Measurements from ENCODE around the gene METTL9.
"Not testable (repeated sequence)": the region's sequence is repeated elsewhere in the genome, so short reads cannot be mapped to it uniquely, and the experiment has no call there.

The METTL9 gene

DNA sequence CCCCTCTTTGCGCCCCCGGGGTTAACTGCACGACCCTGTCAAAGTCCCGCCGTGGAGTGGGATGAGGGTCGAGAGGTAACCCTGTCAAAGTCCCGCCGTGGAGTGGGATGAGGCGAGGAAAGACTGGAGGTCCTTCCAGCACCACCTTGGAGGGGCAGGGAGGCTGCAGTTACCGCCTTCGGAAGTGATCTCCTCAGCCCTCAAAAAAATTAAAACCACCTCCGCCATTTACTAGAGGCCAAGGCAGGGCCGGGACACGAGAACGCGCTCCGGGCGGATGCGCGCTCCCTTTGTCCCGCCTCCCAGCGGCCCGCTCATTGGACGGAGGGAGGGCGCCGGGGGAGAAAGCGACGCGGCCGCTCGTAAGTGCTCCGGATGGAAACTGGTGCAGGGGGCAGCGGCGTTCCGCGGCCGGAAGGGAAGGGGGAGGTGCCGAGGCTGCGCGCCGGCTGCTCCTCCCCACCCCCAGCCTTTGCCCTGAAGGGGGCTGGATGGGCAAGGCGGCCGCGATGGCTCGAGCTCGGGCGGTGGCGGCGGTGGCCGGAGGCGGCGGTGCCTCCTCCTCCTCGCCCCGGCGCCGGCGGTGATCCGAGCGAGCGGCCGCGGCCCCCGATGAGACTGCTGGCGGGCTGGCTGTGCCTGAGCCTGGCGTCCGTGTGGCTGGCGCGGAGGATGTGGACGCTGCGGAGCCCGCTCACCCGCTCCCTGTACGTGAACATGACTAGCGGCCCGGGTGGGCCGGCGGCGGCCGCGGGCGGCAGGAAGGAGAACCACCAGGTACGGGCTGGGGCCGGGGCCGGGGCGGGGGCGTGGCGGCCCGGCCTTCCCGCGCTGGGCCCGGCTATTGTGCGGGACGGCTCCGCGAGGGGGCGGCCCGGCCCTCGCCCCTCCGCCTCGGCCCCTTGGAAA, at the start of gene METTL9:
Gene METTL9, plus strand, starts transcription at position 456 of the 909 bp plus-strand sequence. Its CDS starts 157 bp downstream, at position 613.
- in situ Hi-C loops (cut with MboI; ENCODE audit: low sequenced_read_pairs), result no loop called here

DNA sequence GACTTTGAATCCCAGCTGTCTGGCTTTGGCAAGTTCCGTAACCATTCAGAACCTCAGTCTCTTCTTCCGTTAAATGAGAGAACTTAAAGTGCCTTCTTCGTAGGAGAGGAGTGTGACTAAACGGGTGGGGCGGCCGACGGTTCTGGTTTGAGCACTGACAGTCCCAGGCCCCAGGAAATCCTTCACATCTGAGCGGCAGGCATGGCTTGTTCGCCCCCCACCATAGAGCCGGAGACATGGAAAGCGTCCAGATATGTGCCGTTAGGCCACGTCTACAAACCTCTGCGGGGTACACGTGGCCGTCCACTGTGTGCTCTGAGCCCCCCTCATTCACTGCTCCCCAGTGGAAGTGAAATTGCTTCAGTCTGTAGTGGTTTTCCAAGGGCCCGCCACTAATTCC, 49.4 kb upstream of the METTL9 start:
- in situ Hi-C loops (cut with MboI; ENCODE audit: low sequenced_read_pairs), result not testable (repeated sequence)

DNA sequence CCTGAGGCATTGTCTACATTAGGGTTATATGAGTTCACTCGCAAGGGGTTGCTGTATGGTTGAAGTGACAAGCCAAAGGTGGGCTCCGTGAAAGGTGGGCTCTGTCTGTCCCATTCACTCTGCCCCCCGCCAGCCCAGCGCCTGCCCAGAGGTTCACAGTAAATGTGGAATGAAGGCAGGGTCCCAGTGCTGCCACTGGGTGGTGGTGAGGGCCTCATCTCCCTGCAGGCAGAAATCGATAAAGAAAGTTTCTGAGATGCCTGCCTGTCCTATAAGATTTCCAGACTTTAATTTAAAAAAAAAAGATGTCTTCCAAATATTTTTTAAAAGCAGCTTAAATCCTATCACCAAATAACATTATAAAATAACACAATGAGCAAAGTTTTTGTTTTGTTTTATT, 48.9 kb upstream of the METTL9 start:
- in situ Hi-C loops (cut with MboI; ENCODE audit: low sequenced_read_pairs), result not testable (repeated sequence)

- in situ Hi-C loops (cut with MboI; ENCODE audit: low sequenced_read_pairs), result not testable (repeated sequence)
These were observed 48.3 kb upstream of the METTL9 start for GRCh38 chr16:21551076-21551475.

- in situ Hi-C loops (cut with MboI; ENCODE audit: low sequenced_read_pairs), result not testable (repeated sequence)
These were observed 47.8 kb upstream of the METTL9 start for GRCh38 chr16:21551600-21551999.

GRCh38 chr16:21553481-21554296, 45.7 kb upstream of the METTL9 start:
- in situ Hi-C loops (cut with MboI; ENCODE audit: low sequenced_read_pairs), result not testable (repeated sequence)

DNA sequence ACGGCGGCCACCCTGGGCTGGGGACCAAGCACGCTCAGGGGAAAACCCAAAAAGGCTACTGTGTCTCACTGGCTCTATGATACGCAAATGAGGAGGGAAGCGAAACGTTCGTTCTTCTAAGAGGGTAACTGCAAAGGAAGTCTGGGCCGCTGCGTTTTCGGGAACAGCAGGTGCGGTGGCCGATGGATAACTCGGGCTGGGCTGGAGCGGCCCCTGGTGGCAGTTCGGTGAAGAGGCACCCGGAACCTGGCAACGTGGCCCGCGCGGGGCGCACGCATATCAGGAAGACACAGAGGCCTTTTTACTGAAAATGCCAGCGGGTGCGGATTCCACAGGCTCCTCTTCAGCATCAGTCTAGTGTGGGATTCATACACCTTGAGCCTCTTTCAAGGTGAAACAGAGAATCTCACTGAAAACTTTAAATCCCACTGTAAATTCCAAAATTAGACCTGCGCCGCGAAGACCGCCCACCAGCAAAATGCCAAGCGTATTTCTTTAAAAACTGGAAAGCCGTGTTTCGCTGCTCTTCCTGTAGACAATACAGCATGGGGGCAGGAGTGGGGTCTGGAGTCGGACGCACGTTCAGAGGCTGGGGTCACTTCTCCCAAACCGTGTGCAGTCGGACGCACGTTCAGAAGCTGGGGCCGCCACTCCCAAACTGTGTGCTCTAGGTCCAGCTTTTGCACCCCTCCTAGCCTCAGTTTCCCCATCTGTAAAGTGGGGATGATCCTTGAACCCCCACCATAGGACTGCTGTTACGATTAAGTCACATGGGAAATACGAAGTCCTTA, 44.4 kb upstream of the METTL9 start:
- in situ Hi-C loops (cut with MboI; ENCODE audit: low sequenced_read_pairs), result no loop called here

DNA sequence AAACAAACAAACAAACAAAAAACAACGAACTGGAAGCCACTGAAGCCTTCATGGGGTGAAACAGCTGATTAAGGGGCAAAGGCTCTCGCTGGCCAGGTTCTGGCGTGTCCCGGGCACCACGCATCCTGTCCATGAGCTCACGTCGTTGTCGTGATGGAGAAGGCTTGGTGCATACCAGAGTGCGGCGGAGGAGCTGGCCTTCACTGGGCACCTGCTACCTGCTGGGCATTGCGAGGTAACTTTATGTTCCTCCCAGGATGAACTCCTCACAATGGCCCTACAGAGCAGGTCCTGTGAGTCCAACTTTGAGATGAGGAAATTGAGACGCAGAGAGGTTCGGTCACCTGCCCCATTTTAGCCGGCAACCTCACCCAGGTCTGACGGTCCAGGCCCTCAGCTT, 43.8 kb upstream of the METTL9 start:
- in situ Hi-C loops (cut with MboI; ENCODE audit: low sequenced_read_pairs), result not testable (repeated sequence)

GRCh38 chr16:21556026-21556595, 43.3 kb upstream of the METTL9 start:
- in situ Hi-C loops (cut with MboI; ENCODE audit: low sequenced_read_pairs), result not testable (repeated sequence)

DNA sequence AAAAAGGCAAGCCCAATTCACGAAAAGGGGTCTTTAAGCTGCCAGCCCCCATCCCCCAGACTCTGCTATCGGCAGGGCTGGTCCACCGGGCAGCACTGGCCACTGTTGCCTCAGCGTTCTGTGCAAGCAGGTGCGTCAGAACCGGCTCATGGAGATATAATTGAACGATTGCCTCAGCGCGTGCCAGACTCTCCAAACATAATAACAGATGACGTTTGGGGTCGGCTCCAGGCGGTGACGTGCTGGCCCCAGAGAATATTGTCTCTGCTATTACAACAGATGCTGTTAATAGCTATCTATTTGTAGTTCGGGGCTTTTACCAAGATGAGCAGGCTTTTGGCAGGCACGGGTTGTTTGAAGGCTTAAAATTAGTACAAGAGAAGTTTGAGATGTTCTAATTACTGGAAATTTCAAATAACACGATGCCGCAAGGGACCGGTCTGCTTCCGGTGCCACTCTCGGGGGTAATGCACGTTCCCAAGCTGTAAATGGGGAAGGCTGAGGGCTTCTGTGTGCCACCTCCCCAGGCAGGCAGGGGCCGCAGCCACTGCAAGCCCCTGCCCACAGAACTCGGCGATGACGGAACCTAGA, 42.6 kb upstream of the METTL9 start:
- in situ Hi-C loops (cut with MboI; ENCODE audit: low sequenced_read_pairs), result not testable (repeated sequence)

GRCh38 chr16:21560462-21560861, 38.9 kb upstream of the METTL9 start:
- in situ Hi-C loops (cut with MboI; ENCODE audit: low sequenced_read_pairs), result no loop called here

DNA sequence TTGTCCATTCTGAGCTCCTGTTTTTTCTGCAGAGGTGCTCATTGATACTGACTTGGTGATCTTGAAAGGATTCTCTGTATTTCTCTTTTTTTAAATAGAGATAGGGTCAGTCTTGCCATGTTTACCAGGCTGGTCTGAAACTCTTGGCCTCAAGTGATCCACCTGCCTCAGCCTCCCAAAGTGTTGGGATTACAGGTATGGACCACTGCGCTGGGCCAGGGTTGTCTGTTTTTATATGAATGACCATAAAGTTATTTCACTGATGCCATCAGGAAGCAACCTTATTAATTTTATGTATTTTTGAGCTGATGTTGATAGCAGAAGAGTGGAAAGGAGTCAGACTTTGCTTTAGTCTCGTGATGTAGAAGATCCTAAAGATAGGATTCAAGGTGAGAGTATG, 35.7 kb upstream of the METTL9 start:
- in situ Hi-C loops (cut with MboI; ENCODE audit: low sequenced_read_pairs), result no loop called here

DNA sequence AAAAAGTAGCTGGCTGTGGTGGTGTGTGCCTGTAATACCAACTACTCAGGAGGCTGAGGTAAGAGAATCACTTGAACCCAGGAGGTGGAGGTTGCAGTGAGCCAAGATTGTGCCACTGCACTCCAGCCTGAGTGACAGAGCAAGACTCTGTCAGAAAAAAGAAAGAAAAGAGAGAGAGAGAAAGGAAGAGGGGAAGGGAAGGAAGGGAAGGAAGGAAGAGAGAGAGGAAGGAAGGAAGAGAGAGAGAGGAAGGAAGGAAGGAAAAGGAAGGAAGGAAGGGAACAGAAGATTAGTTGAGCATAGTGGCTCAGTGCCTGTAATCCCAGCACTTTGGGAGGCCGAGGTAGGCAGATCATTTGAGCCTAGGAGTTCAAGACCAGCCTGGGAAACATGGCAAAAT, 35.0 kb upstream of the METTL9 start:
- in situ Hi-C loops (cut with MboI; ENCODE audit: low sequenced_read_pairs), result not testable (repeated sequence)

DNA sequence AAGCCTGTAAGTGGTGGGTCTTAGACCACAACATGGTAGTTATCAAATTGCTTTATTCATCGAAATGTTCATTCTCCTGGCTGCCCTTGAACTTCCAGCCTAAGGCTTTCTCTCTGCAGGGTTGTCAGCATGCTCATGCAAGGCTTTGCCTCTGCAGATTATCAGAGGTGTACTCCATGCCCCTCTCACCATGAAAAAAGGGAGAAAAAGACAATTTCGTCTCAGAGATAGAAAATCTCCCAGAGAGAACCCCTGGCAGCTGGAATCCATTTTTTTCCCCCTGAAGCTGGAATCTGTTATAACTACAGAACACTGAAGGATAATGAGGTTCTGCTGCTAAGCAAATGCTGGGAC, 33.9 kb upstream of the METTL9 start:
- in situ Hi-C loops (cut with MboI; ENCODE audit: low sequenced_read_pairs), result no loop called here

GRCh38 chr16:21565861-21566669, 33.3 kb upstream of the METTL9 start:
- in situ Hi-C loops (cut with MboI; ENCODE audit: low sequenced_read_pairs), result no loop called here

- in situ Hi-C loops (cut with MboI; ENCODE audit: low sequenced_read_pairs), result no loop called here
These were observed 32.4 kb upstream of the METTL9 start for GRCh38 chr16:21566891-21567414.

DNA sequence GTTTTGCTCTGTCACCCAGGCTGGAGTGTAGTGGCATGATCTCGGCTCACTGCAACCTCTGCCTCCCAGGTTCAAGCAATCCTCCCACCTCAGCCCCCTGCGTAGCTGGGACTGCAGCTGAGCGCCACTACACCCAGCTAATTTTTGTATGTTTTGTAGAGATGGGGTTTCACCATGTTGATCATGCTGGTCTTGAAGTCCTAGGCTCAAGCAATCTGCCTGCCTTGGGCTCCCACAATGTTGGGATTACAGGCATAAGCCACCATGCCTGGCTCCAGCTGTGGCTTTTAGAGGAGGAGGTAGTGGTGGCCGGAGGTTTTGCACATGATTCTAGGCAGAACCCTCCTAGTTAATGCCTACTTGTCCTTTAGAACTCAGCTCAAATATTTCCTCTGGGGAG, 31.9 kb upstream of the METTL9 start:
- in situ Hi-C loops (cut with MboI; ENCODE audit: low sequenced_read_pairs), result not testable (repeated sequence)

DNA sequence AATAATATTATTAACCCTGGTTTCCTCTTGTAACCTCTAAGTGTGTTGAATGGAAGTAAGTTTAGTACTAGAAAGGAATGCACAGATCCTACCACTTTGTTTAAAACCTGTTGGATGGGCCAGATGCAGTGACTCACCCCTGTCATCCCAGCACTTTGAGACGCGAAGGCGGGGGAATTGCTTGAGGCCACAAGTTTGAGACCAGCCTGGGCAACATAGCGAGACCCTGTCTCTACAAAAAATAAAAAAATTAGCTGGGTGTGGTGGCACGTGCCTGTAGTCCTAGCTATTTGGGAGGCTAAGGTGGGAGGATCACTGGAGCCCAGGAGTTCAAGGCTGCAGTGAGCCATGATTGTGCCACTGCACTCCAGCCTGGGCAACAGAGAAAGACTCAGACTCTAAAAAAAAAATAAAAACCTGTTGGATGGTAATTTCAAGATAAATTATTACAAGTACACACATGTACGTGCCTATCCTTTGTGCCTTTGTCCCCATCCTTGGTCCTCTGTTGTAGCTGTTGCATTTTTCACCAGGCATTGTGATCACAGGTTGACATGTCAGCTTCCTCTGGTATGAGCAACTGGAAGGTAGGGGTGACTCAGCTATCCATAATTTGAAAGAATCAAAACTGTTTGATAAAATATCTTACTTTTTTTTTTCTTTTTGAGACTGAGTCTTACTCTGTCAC, 30.7 kb upstream of the METTL9 start:
- in situ Hi-C loops (cut with MboI; ENCODE audit: low sequenced_read_pairs), result no loop called here

- in situ Hi-C loops (cut with MboI; ENCODE audit: low sequenced_read_pairs), result no loop called here
These were observed 28.7 kb upstream of the METTL9 start for GRCh38 chr16:21570676-21571017.
